BE2C (cell line): ENCODE measurements around the gene ASIC2.

Experiments used
- DNase-seq: peaks from one replicate; pipeline ENCODE4 v3.0.0-alpha.2; 2020
- H3K27me3 ChIP-seq: fragments of 250-450 bp; sonication (Bioruptor Pico); 2 replicates; pipeline ENCODE4 v1.5.1; 2020; ENCODE audit warnings: mild to moderate bottlenecking
- H3K36me3 ChIP-seq: fragments of 250-450 bp; sonication (Bioruptor Pico); 2 replicates; pipeline ENCODE4 v1.5.1; 2020; ENCODE audit warnings: mild to moderate bottlenecking
- H3K4me1 ChIP-seq: fragments of 250-450 bp; sonication (Bioruptor Pico); 2 replicates; pipeline ENCODE4 v1.5.1; 2020
- H3K4me3 ChIP-seq: 2 replicates; pipeline ENCODE4 v1.5.1; 2011; ENCODE audit warnings: low read depth, low read length
- H3K9me3 ChIP-seq: fragments of 250-450 bp; sonication (Bioruptor Pico); 2 replicates; pipeline ENCODE4 v1.5.1; 2020
- CTCF ChIP-seq: IDR thresholded peaks from 2 replicates; pipeline ENCODE4 v1.5.1; 2012; ENCODE audit warnings: mild to moderate bottlenecking, low read depth, low read length

Gene ASIC2

GRCh38 chr17:32964541-32964940, 328.6 kb downstream of the ASIC2 start:
- Histone ChIP-seq H3K36me3 (no peaks in the 10 kb centered on the region), H3K27me3 (no peaks in the 10 kb centered on the region), H3K4me1 (no peaks in the 10 kb centered on the region), H3K4me3 (no peak overlapping the region), H3K9me3 (no peaks in the 10 kb centered on the region)
- no peak for TF ChIP-seq CTCF
- DNase-seq, result no peak
